Stimulated activated CD4-positive, alpha-beta T cell treated with anti-CD3 and anti-CD28 coated beads, Interleukin-2, amount 100 ng/mL, for 48 hours (primary cell): ENCODE data around the gene NTN1.

Experiments used
- DNase-seq, 2 donors: peaks; one replicate each; pipeline ENCODE4 v3.0.0-alpha.2; 2020

Gene NTN1

DNA sequence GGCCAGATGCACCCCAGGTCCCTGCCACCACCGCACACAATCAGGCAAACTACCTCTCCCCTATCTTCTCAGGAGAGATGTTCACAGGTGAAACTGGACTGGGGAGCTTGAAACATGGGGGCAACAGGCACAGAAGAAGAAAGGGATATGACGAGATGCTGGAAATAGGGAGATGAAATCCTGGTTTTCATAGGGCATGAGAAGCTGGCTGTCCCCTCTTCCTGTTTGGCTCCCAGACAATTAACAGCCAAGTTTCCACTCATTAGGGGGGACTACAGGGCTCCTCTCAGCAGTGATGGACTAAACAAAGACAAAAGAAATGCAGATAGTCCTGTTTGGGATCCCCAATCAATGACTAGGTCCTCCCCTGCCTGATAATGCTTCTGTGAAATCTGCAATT is 266.0 kb downstream of the NTN1 start:
- DNase-seq, result no peak

GRCh38 chr17:9290226-9290613 is 268.9 kb downstream of the NTN1 start:
- no peak for DNase-seq

DNA sequence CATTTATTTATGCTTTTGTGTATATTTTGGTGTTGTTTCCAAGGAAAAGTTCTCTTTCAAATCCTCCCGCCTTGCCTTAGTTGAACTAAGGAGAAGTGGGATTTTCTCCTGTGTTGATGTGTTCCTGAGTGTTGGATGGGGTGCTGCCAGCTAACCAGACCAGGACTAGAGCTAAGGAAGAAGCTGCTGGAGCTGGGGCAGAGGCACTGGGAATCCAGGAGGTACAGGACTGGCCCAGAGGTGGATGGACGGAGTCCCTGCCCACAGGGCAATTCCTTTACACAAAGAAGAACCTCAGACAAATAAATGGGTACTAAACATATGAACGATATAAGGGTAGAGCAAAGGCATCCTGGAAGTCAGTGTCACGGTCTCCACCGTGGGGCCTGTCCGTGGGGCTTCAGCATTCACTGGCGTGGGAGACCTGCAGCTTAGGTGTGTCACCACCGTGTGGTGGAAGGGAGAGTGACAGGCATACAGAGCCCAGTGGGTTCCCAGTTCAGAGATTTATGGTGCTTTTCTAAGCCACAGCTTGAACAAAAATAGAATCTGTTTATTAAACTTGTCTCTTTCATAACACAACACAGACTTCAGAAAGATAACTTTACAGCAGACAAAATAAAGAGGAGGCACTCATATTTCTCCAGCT is 270.7 kb downstream of the NTN1 start:
- DNase-seq, result peak; percentile 32 to 41

DNA sequence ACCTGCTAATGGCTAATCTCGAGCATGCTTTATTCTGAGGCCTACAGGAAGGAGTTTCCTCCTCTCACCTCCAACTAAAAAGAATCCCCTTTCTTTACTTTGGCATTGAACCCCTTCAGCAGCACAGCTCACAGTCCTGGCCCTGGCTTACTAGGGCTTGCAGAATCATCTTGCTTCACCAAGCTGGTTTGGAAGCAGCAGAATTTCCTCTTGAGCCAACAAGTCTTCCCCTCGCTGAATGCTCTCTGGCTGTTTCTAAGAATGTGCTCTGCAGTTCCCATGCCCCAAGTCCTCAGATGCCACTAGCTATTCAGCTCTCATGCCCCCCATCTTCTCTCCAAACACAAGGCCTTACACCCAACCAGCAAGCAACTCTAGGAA is 271.2 kb downstream of the NTN1 start:
- DNase-seq, result no peak
